GM23338 (cell line): ENCODE data around the gene CARD10. TPM values are rescaled to one million over a fixed set of nuclear protein-coding genes. Genes with fewer than 3 reads are reported as not detected.

Experiments used
- ATAC-seq: fragments of 200-7000 bp; cut with Tn5 transposase; 3 replicates; pipeline ENCODE4 v1.9.1; 2020
- DNase-seq: peaks from one replicate; pipeline ENCODE4 v3.0.0-alpha.2; 2015; ENCODE audit warnings: low spot score
- H2AFZ ChIP-seq: fragments of 200-600 bp; sonication (generic); 2 replicates; pipeline ENCODE4 v1.8.0; 2016; ENCODE audit warnings: antibody characterized with exemption, mild to moderate bottlenecking, moderate library complexity
- H3F3A ChIP-seq: fragments of 200-600 bp; sonication (generic); replicated peaks from 2 replicates; pipeline ENCODE4 v1.8.0; 2017; ENCODE audit warnings: antibody characterized with exemption, mixed run types, low read depth
- H3K27ac ChIP-seq: fragments of 200-600 bp; sonication (generic); 2 replicates; pipeline ENCODE4 v1.6.1; 2016; ENCODE audit warnings: low read depth
- H3K27me3 ChIP-seq: fragments of 200-600 bp; sonication (generic); 2 replicates; pipeline ENCODE4 v1.8.0; 2016; ENCODE audit warnings: mild to moderate bottlenecking, mixed run types, moderate library complexity; ENCODE audit not compliant: insufficient read depth
- H3K36me3 ChIP-seq: fragments of 200-600 bp; sonication (generic); 2 replicates; pipeline ENCODE4 v1.8.0; 2016; ENCODE audit warnings: mild to moderate bottlenecking; ENCODE audit not compliant: insufficient read depth
- H3K4me1 ChIP-seq: fragments of 200-600 bp; sonication (generic); 2 replicates; pipeline ENCODE4 v1.8.0; 2016; ENCODE audit warnings: mild to moderate bottlenecking, moderate library complexity; ENCODE audit not compliant: insufficient read depth
- H3K4me2 ChIP-seq: fragments of 200-600 bp; sonication (generic); 2 replicates; pipeline ENCODE4 v1.7.1; 2017; ENCODE audit warnings: mixed run types
- H3K4me3 ChIP-seq: fragments of 200-600 bp; sonication (generic); 2 replicates; pipeline ENCODE4 v1.6.1; 2016; ENCODE audit warnings: mixed run types
- H3K79me2 ChIP-seq: fragments of 200-600 bp; sonication (generic); replicated peaks from 2 replicates; pipeline ENCODE4 v1.8.0; 2017; ENCODE audit warnings: mild to moderate bottlenecking; ENCODE audit not compliant: insufficient read depth
- H3K9me2 ChIP-seq: fragments of 200-600 bp; sonication (generic); 2 replicates; pipeline ENCODE4 v1.8.0; 2017; ENCODE audit not compliant: insufficient read depth
- H4K20me1 ChIP-seq: fragments of 200-600 bp; sonication (generic); replicated peaks from 2 replicates; pipeline ENCODE4 v1.8.0; 2017; ENCODE audit warnings: mild to moderate bottlenecking; ENCODE audit not compliant: insufficient read depth
- H3K27ac Mint-ChIP-seq: 2 replicates; pipeline ENCODE4 v1.8.0; 2020; ENCODE audit warnings: inconsistent platforms, mild to moderate bottlenecking, moderate library complexity, mixed read lengths
- H3K27me3 Mint-ChIP-seq: 3 replicates; pipeline ENCODE4 v1.8.0; 2022; ENCODE audit warnings: low read depth, mild to moderate bottlenecking, moderate library complexity, mixed read lengths, inconsistent platforms; ENCODE audit not compliant: insufficient read depth, poor library complexity
- H3K36me3 Mint-ChIP-seq: 3 replicates; pipeline ENCODE4 v1.8.0; 2021; ENCODE audit warnings: low read depth, mild to moderate bottlenecking, inconsistent platforms, moderate library complexity, mixed read lengths
- H3K4me1 Mint-ChIP-seq: 3 replicates; pipeline ENCODE4 v1.8.0; 2020; ENCODE audit warnings: mild to moderate bottlenecking, inconsistent platforms, mixed read lengths
- H3K4me3 Mint-ChIP-seq: 3 replicates; pipeline ENCODE4 v1.8.0; 2021; ENCODE audit warnings: moderate library complexity, mild to moderate bottlenecking, inconsistent platforms, mixed read lengths
- H3K9me3 Mint-ChIP-seq: 3 replicates; pipeline ENCODE4 v1.8.0; 2020; ENCODE audit warnings: moderate library complexity, mild to moderate bottlenecking, inconsistent platforms, mixed read lengths
- CREB1 ChIP-seq: fragments of 250-450 bp; sonication (Bioruptor Pico); IDR thresholded peaks from 2 replicates; pipeline ENCODE4 v1.5.0; 2020; ENCODE audit warnings: low read depth, mild to moderate bottlenecking, moderate library complexity
- EZH2phosphoT487 ChIP-seq: fragments of 200-600 bp; sonication (generic); IDR thresholded peaks from one replicate; pipeline ENCODE4 v1.8.1; 2018; ENCODE audit warnings: antibody characterized with exemption; ENCODE audit not compliant: unreplicated experiment
- JUNB ChIP-seq: IDR thresholded peaks from one replicate; pipeline ENCODE4 v1.6.1; 2016; ENCODE audit warnings: antibody characterized with exemption; ENCODE audit not compliant: unreplicated experiment
- NANOG ChIP-seq: IDR thresholded peaks from 2 replicates; pipeline ENCODE4 v1.6.1; 2016; ENCODE audit warnings: antibody characterized with exemption, borderline replicate concordance
- ZNF114 ChIP-seq: fragments of 250-450 bp; sonication (Bioruptor Pico); IDR thresholded peaks from 2 replicates; pipeline ENCODE4 v1.5.0; 2020; ENCODE audit warnings: mild to moderate bottlenecking, moderate library complexity
- ZNF331 ChIP-seq: fragments of 250-450 bp; sonication (Bioruptor Pico); IDR thresholded peaks from 2 replicates; pipeline ENCODE4 v1.5.0; 2020; ENCODE audit warnings: low read depth, mild to moderate bottlenecking, moderate library complexity
- polyA plus RNA-seq: library from polyadenylated mRNA; unstranded; fragments of >200 nt; fragmentation: Nextera tagmentation; extraction: Ambion mirVana; gene quantifications from 2 replicates; pipeline ENCODE4 v1.2.1, GENCODE V29; 2016
- total RNA-seq: library from RNA; depleted of rRNA; stranded (reverse); fragments of >200 nt; shearing (Covaris generic); gene quantifications from 2 replicates; pipeline ENCODE4 v1.2.3, GENCODE V29; 2014
- TF ChIP-seq, protein P1 (sequence below): IDR thresholded peaks from one replicate; pipeline ENCODE4 v1.6.1; 2018; ENCODE audit warnings: antibody characterized with exemption; ENCODE audit not compliant: unreplicated experiment
- TF ChIP-seq, protein P2 (sequence below), 2 experiments: fragments of 200-600 bp in 1 of 2; sonication (generic) in 1 of 2; conservative IDR thresholded peaks; 2 replicates each; pipeline versions ENCODE4 v1.5.1 to v1.6.1; 2016 to 2017; ENCODE audit warnings: antibody characterized with exemption in 2 of 2, low read depth in 2 of 2, mild to moderate bottlenecking in 2 of 2, moderate library complexity in 1 of 2
- TF ChIP-seq, protein P3 (sequence below): IDR thresholded peaks from 2 replicates; pipeline ENCODE4 v1.6.1; 2016; ENCODE audit warnings: antibody characterized with exemption

The CARD10 gene
- total and polyA plus RNA-seq, 2 experiments from 2014 or later = 5.4 to 17.2 TPM

DNA sequence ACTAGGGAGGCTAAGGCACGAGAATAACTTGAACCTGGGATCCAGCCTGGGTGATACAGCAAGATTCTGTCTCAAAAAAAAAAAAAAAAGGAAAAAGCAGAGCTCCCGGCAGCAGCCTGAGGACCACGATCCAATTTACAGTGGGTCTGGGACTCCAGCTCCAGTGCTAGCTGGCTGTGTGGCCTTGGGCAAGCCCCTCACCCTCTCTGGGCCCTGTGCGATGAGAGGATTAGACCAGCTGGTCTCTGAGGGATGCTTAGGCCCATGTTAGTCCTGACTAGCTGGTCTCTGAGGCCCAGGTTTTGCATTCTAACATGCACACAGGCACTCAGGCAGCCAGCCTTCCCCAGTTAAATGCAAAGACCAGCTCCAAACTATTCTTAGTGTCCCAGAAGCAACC lies 13.7 kb downstream of the CARD10 start (continued):
- TF ChIP-seq, protein P1, sequence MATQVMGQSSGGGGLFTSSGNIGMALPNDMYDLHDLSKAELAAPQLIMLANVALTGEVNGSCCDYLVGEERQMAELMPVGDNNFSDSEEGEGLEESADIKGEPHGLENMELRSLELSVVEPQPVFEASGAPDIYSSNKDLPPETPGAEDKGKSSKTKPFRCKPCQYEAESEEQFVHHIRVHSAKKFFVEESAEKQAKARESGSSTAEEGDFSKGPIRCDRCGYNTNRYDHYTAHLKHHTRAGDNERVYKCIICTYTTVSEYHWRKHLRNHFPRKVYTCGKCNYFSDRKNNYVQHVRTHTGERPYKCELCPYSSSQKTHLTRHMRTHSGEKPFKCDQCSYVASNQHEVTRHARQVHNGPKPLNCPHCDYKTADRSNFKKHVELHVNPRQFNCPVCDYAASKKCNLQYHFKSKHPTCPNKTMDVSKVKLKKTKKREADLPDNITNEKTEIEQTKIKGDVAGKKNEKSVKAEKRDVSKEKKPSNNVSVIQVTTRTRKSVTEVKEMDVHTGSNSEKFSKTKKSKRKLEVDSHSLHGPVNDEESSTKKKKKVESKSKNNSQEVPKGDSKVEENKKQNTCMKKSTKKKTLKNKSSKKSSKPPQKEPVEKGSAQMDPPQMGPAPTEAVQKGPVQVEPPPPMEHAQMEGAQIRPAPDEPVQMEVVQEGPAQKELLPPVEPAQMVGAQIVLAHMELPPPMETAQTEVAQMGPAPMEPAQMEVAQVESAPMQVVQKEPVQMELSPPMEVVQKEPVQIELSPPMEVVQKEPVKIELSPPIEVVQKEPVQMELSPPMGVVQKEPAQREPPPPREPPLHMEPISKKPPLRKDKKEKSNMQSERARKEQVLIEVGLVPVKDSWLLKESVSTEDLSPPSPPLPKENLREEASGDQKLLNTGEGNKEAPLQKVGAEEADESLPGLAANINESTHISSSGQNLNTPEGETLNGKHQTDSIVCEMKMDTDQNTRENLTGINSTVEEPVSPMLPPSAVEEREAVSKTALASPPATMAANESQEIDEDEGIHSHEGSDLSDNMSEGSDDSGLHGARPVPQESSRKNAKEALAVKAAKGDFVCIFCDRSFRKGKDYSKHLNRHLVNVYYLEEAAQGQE = no peak
- no peak for TF ChIP-seq ZNF331
- TF ChIP-seq, protein P2, sequence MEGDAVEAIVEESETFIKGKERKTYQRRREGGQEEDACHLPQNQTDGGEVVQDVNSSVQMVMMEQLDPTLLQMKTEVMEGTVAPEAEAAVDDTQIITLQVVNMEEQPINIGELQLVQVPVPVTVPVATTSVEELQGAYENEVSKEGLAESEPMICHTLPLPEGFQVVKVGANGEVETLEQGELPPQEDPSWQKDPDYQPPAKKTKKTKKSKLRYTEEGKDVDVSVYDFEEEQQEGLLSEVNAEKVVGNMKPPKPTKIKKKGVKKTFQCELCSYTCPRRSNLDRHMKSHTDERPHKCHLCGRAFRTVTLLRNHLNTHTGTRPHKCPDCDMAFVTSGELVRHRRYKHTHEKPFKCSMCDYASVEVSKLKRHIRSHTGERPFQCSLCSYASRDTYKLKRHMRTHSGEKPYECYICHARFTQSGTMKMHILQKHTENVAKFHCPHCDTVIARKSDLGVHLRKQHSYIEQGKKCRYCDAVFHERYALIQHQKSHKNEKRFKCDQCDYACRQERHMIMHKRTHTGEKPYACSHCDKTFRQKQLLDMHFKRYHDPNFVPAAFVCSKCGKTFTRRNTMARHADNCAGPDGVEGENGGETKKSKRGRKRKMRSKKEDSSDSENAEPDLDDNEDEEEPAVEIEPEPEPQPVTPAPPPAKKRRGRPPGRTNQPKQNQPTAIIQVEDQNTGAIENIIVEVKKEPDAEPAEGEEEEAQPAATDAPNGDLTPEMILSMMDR (conservative IDR thresholded peaks at IDR 0.05; ENCODE audit: low read depth in 2 of 2) = no peak
- TF ChIP-seq, protein P3, sequence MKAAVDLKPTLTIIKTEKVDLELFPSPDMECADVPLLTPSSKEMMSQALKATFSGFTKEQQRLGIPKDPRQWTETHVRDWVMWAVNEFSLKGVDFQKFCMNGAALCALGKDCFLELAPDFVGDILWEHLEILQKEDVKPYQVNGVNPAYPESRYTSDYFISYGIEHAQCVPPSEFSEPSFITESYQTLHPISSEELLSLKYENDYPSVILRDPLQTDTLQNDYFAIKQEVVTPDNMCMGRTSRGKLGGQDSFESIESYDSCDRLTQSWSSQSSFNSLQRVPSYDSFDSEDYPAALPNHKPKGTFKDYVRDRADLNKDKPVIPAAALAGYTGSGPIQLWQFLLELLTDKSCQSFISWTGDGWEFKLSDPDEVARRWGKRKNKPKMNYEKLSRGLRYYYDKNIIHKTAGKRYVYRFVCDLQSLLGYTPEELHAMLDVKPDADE = no peak

DNA sequence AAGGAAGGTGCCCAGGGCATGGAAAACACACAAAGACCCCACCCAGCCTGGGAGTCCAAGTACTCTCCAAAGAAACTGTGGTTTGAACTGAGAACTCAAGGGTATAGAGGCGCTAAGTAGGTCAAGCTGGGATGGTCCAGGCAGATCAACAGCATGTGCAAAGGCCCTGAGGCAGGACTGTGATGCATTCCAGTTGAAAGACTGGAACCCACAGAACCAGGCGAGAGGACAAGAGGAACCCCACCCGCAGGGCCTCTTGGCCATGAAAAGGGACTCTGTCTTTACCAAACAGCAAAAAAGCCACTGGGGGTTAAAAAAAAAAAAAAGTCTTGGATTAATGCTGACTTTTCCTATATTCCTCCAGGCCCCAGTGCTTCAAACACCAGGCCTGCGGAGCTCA lies 14.3 kb downstream of the CARD10 start:
- no peaks in the 10 kb centered on the region for H3K36me3 ChIP-seq
- peaks cover 9% of the 10 kb centered on the region; the same call in 1 of the 2 replicates for H3K4me1 ChIP-seq
- H2AFZ ChIP-seq = no peak overlapping the region
- no peak for DNase-seq
- peaks cover 10% of the 10 kb centered on the region for H3K27me3 Mint-ChIP-seq
- H4K20me1 ChIP-seq = no peaks in the 10 kb centered on the region
- no peak overlapping the region for H3K4me3 Mint-ChIP-seq
- H3K36me3 Mint-ChIP-seq = peaks cover 5% of the 10 kb centered on the region; the same call in 2 of the 3 replicates
- H3K9me3 Mint-ChIP-seq = no peaks in the 10 kb centered on the region
- no peak overlapping the region for H3K27ac Mint-ChIP-seq
- TF ChIP-seq JUNB = no peak
- H3K4me3 ChIP-seq = no peak overlapping the region
- no peak for ATAC-seq
- peaks cover 32% of the 10 kb centered on the region for H3K4me1 Mint-ChIP-seq
- no peak overlapping the region for H3K4me2 ChIP-seq
- H3F3A ChIP-seq = no peaks in the 10 kb centered on the region
- no peaks in the 10 kb centered on the region for H3K9me2 ChIP-seq
- H3K27ac ChIP-seq = no peak overlapping the region
- H3K27me3 ChIP-seq = no peaks in the 10 kb centered on the region
- no peaks in the 10 kb centered on the region for H3K79me2 ChIP-seq

DNA sequence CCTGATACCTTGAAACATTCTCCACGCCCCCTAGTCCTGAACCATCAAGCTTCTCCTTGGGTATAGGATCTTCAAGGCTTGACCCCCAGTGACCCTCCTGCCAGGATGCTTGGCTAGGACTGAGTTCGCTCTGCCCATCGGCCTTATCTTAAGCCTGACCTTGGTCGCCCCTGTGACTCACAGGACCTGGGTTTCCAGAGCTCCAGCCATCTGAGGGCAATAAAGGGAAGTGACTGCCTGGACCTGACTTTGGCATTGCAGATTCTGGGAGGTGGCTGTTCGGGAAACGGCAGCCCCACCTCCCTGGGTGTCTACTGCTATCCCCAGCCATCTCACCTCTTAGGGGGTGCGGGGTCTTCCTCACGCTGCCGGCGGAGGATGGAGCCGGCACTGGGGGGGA lies 15.4 kb downstream of the CARD10 start:
- Mint-ChIP-seq H3K4me3 (no peak overlapping the region), H3K27ac (no peak overlapping the region; the same call in 1 of the 2 replicates), H3K27me3 (peaks cover 12% of the 10 kb centered on the region), H3K9me3 (no peaks in the 10 kb centered on the region), H3K36me3 (peaks cover 5% of the 10 kb centered on the region; the same call in 2 of the 3 replicates), H3K4me1 (peaks cover 34% of the 10 kb centered on the region)
- ATAC-seq (no peak), DNase-seq (no peak)
- H3K4me1 ChIP-seq = peaks cover 9% of the 10 kb centered on the region; the same call in 1 of the 2 replicates
- H3F3A ChIP-seq = no peaks in the 10 kb centered on the region
- no peak overlapping the region for H3K4me3 ChIP-seq
- H3K27ac ChIP-seq = no peak overlapping the region
- no peak overlapping the region for H3K4me2 ChIP-seq
- no peaks in the 10 kb centered on the region for H4K20me1 ChIP-seq
- H3K9me2 ChIP-seq = no peaks in the 10 kb centered on the region
- H3K36me3 ChIP-seq = no peaks in the 10 kb centered on the region
- H3K27me3 ChIP-seq = no peaks in the 10 kb centered on the region
- no peaks in the 10 kb centered on the region for H3K79me2 ChIP-seq
- no peak overlapping the region for H2AFZ ChIP-seq
- TF ChIP-seq ZNF114 (CRISPR knock-in tag) (no peak), ZNF331 (no peak), CREB1 (CRISPR knock-in tag) (no peak), EZH2phosphoT487 (no peak), NANOG (no peak)
- TF ChIP-seq, protein P1 = no peak
- TF ChIP-seq, protein P3 = no peak
